Measurements from ENCODE around the gene MAD1L1.
A peak's percentile ranks its signal among the peaks of the same experiment; 100 is the strongest.

The MAD1L1 gene

DNA sequence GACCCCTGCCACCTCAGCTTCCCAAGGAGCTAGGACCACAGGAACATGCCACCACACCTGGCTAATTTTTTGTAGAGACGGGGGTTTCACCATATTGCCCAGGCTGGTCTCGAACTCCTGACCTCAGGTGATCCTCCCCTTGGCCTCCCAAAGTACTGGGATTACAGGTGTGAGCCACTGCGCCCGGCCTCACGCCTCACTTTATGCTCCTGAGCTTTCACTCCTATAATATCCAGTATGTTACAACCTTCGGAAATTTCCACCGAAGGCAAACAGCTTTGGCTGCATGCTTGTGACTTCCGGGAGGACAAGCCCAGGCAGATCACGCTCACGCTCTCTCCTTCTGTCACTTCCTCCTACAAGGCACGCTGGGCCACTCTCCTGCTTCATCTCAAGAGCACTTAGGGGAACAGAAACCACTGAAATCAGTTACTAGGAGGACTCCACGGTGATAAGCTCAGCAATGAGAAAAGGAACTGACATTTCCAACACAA lies 4.4 kb upstream of the MAD1L1 start:
- H3K9ac ChIP-seq (ENCODE audit: low read length), result peak overlapping the region; percentile 51

DNA sequence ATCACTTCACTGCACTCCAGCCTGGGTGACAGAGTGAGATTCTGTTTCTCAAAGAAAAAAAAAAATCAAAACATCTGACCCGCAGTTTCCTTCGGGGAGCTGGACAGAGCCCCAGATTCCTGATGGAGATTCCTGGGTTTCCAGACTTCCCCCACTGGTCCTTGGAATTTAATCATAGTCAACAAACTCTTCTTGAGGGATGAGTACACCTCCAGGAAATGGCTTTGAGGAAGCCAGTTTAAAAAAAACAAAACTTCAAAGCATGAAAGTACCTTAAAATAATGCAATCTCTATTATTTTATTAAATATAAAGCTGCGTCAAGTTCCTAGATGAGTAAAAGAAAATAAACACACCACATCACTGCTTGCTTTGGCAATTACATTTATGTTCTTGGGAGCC lies 1.2 kb upstream of the MAD1L1 start:
- Histone ChIP-seq H3K79me2 (ENCODE audit: insufficient read depth, low read length) (peaks cover 42% of the 10 kb centered on the region), H3K27me3 (ENCODE audit: low read length) (no peaks in the 10 kb centered on the region), H2AFZ (ENCODE audit: low read depth, low read length, severe bottlenecking) (no peak overlapping the region), H3K4me3 (ENCODE audit: insufficient read depth, low read length, poor library complexity, severe bottlenecking) (no peak overlapping the region), H4K20me1 (ENCODE audit: low read depth, low read length) (no peaks in the 10 kb centered on the region), H3K9ac (ENCODE audit: low read length) (no peak overlapping the region), H3K9me2 (replicated peaks; ENCODE audit: insufficient read depth, low read length) (no peaks in the 10 kb centered on the region), H3K36me3 (ENCODE audit: low read length) (peaks cover 6% of the 10 kb centered on the region; the same call in 1 of the 2 replicates), H3F3A (ENCODE audit: insufficient read depth) (peaks cover 39% of the 10 kb centered on the region), H3K27ac (ENCODE audit: low read depth, low read length) (no peak overlapping the region), H3K4me2 (ENCODE audit: low read depth, low read length, poor library complexity, severe bottlenecking) (no peak overlapping the region), H3K9me3 (ENCODE audit: insufficient read depth, low read length) (no peaks in the 10 kb centered on the region)
- TF ChIP-seq EZH2phosphoT487 (conservative IDR thresholded peaks at IDR 0.05; ENCODE audit: low read length), result no peak
- TF ChIP-seq, protein P1, sequence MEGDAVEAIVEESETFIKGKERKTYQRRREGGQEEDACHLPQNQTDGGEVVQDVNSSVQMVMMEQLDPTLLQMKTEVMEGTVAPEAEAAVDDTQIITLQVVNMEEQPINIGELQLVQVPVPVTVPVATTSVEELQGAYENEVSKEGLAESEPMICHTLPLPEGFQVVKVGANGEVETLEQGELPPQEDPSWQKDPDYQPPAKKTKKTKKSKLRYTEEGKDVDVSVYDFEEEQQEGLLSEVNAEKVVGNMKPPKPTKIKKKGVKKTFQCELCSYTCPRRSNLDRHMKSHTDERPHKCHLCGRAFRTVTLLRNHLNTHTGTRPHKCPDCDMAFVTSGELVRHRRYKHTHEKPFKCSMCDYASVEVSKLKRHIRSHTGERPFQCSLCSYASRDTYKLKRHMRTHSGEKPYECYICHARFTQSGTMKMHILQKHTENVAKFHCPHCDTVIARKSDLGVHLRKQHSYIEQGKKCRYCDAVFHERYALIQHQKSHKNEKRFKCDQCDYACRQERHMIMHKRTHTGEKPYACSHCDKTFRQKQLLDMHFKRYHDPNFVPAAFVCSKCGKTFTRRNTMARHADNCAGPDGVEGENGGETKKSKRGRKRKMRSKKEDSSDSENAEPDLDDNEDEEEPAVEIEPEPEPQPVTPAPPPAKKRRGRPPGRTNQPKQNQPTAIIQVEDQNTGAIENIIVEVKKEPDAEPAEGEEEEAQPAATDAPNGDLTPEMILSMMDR (IDR thresholded peaks at IDR 0.05; ENCODE audit: insufficient read depth, low read length, poor library complexity, severe bottlenecking), result no peak

More for the DNA sequence above, 4.4 kb upstream of the MAD1L1 start:
- Histone ChIP-seq H3K36me3 (ENCODE audit: low read length) (peaks cover 6% of the 10 kb centered on the region; the same call in 1 of the 2 replicates), H2AFZ (ENCODE audit: low read depth, low read length, severe bottlenecking) (no peak overlapping the region), H3K27ac (ENCODE audit: low read depth, low read length) (peak overlapping the region; percentile 91), H3K4me3 (ENCODE audit: insufficient read depth, low read length, poor library complexity, severe bottlenecking) (no peak overlapping the region), H3K79me2 (ENCODE audit: insufficient read depth, low read length) (peaks cover 34% of the 10 kb centered on the region), H3K27me3 (ENCODE audit: low read length) (no peaks in the 10 kb centered on the region), H3K9me2 (replicated peaks; ENCODE audit: insufficient read depth, low read length) (no peaks in the 10 kb centered on the region), H3K4me2 (ENCODE audit: low read depth, low read length, poor library complexity, severe bottlenecking) (peak overlapping the region; percentile 36), H3K9me3 (ENCODE audit: insufficient read depth, low read length) (no peaks in the 10 kb centered on the region), H3F3A (ENCODE audit: insufficient read depth) (peaks cover 44% of the 10 kb centered on the region), H4K20me1 (ENCODE audit: low read depth, low read length) (no peaks in the 10 kb centered on the region)
- no peak for TF ChIP-seq EZH2phosphoT487 (conservative IDR thresholded peaks at IDR 0.05; ENCODE audit: low read length)
- TF ChIP-seq, protein P1 (IDR thresholded peaks at IDR 0.05; ENCODE audit: insufficient read depth, low read length, poor library complexity, severe bottlenecking), result no peak

DNA sequence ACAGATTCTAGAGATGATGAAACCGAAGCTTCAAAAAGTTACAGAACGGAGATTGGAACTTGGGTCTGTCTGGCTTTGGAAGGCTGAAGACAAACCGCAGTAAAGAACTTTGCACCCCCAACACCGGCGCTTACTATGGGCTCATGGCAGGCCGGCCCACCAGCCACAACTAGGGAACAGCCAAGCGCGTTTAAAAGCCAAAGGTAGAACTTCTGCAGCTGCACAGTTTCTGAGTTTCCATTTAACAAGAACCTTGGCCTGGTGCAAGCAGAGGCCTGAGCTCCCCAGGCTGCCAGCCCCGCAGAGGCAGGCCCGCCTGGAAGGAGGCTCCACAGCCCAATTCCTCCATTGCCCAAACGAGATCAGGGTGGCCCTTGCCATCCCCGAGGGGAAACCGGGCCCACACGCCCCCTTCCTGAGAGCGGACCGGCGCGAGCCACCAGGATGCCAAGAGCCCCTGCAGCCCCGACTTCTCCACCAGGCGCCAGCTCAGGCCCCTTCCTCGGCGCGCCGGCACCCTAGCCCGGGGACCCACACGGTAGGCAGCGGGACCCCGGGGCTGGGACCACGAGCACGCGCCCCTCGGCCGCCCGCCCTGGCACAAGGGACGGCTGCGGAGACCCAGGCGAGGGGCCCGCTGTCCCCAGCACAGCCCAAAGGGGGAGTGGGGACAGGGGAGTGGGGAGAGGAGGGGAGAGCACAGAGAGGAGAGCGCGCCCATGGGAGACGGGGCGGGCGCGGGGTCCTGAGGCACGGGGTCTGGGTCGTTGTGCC lies 566 bp downstream of the MAD1L1 start:
- H3K27ac ChIP-seq (ENCODE audit: low read depth, low read length), result peak overlapping the region; percentile 39
- peak overlapping the region; percentile 85 for H3K4me2 ChIP-seq (ENCODE audit: low read depth, low read length, poor library complexity, severe bottlenecking)
- H3K4me3 ChIP-seq (ENCODE audit: insufficient read depth, low read length, poor library complexity, severe bottlenecking), result peak overlapping the region; percentile 89
- H3K36me3 ChIP-seq (ENCODE audit: low read length), result peaks cover 6% of the 10 kb centered on the region; the same call in 1 of the 2 replicates
- H3K79me2 ChIP-seq (ENCODE audit: insufficient read depth, low read length), result peaks cover 55% of the 10 kb centered on the region
- no peaks in the 10 kb centered on the region for H3K27me3 ChIP-seq (ENCODE audit: low read length)
- H3K9ac ChIP-seq (ENCODE audit: low read length), result peak overlapping the region; percentile 97
- peaks cover 27% of the 10 kb centered on the region for H3F3A ChIP-seq (ENCODE audit: insufficient read depth)
- H4K20me1 ChIP-seq (ENCODE audit: low read depth, low read length), result no peaks in the 10 kb centered on the region
- no peaks in the 10 kb centered on the region for H3K9me3 ChIP-seq (ENCODE audit: insufficient read depth, low read length)
- TF ChIP-seq, protein P1 (IDR thresholded peaks at IDR 0.05; ENCODE audit: insufficient read depth, low read length, poor library complexity, severe bottlenecking), result no peak
- TF ChIP-seq EZH2phosphoT487 (conservative IDR thresholded peaks at IDR 0.05; ENCODE audit: low read length), result no peak
- H2AFZ ChIP-seq (ENCODE audit: low read depth, low read length, severe bottlenecking), result peak overlapping the region; percentile 41
- H3K9me2 ChIP-seq (replicated peaks; ENCODE audit: insufficient read depth, low read length), result no peaks in the 10 kb centered on the region
